Thyroid gland (tissue), 4 donors: ENCODE results near the gene MAP3K7.

Source experiments
- CTCF ChIP-seq, 6 experiments: fragments of 200-600 bp in 3 of 6; fragments of 450-650 bp in 3 of 6; sonication (generic) in 3 of 6; IDR thresholded peaks; one replicate each; pipeline ENCODE4 v1.5.1; 2016 to 2019; ENCODE audit warnings: antibody characterized with exemption in 6 of 6, mild to moderate bottlenecking in 2 of 6, inconsistent platforms in 1 of 6, moderate library complexity in 1 of 6
- POLR2A ChIP-seq, 2 donors: fragments of 450-650 bp; IDR thresholded peaks; one replicate each; pipeline ENCODE4 v1.6.1; 2017; ENCODE audit warnings: antibody characterized with exemption in 2 of 2, mild to moderate bottlenecking in 2 of 2, moderate library complexity in 1 of 2

- TF ChIP-seq CTCF (IDR thresholded peaks at IDR 0.05) (no peak), POLR2A (IDR thresholded peaks at IDR 0.05) (no peak)
These were observed 118.0 kb downstream of the MAP3K7 start for GRCh38 chr6:90468859-90469258.
